ENCODE results near the gene C10orf88. TPM values are rescaled to one million over a fixed set of nuclear protein-coding genes. Genes with fewer than 3 reads are reported as not detected.
A peak's percentile ranks its signal among the peaks of the same experiment; 100 is the strongest.

The C10orf88 gene
- total and polyA plus RNA-seq, 2 of the 13 experiments (the other 11 are each of a cell fraction or from before 2014, with no cell fraction given), result 4.6 to 11.8 TPM

GRCh38 chr10:122953902-122954730 lies at the start of gene C10orf88 (continued):
- TF ChIP-seq ZNF687 (CRISPR knock-in tag; IDR thresholded peaks at IDR 0.05), result peak; percentile 100
- TF ChIP-seq HIVEP1 (CRISPR knock-in tag; IDR thresholded peaks at IDR 0.05), result peak; percentile 82
- peak; percentile 93 for TF ChIP-seq ZNF205 (CRISPR knock-in tag; IDR thresholded peaks at IDR 0.05)
- TF ChIP-seq SP1 (IDR thresholded peaks at IDR 0.05), result no peak
- TF ChIP-seq SP1 (CRISPR knock-in tag; IDR thresholded peaks at IDR 0.05), result peak; percentile 68
- peak; percentile 63; the same call in 1 of the 2 replicates for TF ChIP-seq HBP1 (CRISPR knock-in tag; IDR thresholded peaks at IDR 0.05; ENCODE audit: low read depth)
- TF ChIP-seq ARNT (IDR thresholded peaks at IDR 0.05), result no peak
- TF ChIP-seq MED13 (CRISPR knock-in tag; IDR thresholded peaks at IDR 0.05), result 0 out of 2 replicates have a peak, but pooled peaks have one; percentile 14
- peak; percentile 43; the same call in 1 of the 2 replicates for TF ChIP-seq ARID3A (IDR thresholded peaks at IDR 0.05; ENCODE audit: low read depth, low read length)
- TF ChIP-seq KDM1A (CRISPR knock-in tag; IDR thresholded peaks at IDR 0.05), result 0 out of 2 replicates have a peak, but pooled peaks have one; percentile 6
- TF ChIP-seq TEAD2 (CRISPR knock-in tag; IDR thresholded peaks at IDR 0.05), result no peak; the same call in 1 of the 2 replicates
- no peak for TF ChIP-seq IKZF1 (IDR thresholded peaks at IDR 0.05)
- TF ChIP-seq SKIL (CRISPR knock-in tag; IDR thresholded peaks at IDR 0.05; ENCODE audit: borderline replicate concordance), result no peak
- TF ChIP-seq PAX8 (CRISPR knock-in tag; IDR thresholded peaks at IDR 0.05; ENCODE audit: borderline replicate concordance), result no peak; the same call in 1 of the 2 replicates
- TF ChIP-seq THAP8 (CRISPR knock-in tag; IDR thresholded peaks at IDR 0.05; ENCODE audit: borderline replicate concordance), result 0 out of 2 replicates have a peak, but pooled peaks have one; percentile 93
- TF ChIP-seq ZNF207 (IDR thresholded peaks at IDR 0.05; ENCODE audit: borderline replicate concordance), result no peak

Data from HepG2 (cell line).